GM18508 (cell line): ENCODE results near the gene CUX1.
"Not testable (repeated sequence)": the region's sequence is repeated elsewhere in the genome, so short reads cannot be mapped to it uniquely, and the experiment has no call there.

Source experiments
- ATAC-seq: cut with Tn5 transposase; IDR thresholded peaks from one replicate; pipeline ENCODE4 v1.9.1; 2021; ENCODE audit warnings: moderate number of reproducible peaks; ENCODE audit not compliant: insufficient read depth, unreplicated experiment

CUX1 gene

DNA sequence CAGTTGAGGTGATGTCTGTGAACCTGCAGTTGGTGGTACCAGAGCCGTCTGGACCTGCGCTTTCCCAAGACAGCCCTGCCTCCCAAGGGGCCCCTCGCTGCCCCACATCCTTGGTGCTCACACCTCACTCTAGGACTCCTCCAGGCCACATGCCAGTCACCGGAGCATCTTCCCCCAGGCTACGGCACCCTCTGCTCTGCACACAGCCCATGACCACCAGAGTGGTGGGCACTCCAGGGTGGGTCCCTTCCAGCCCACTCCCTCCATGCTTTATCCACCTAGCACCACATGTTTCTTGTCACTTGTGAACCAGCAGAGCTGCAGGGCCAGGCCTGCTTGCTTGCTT is 285.6 kb downstream of the CUX1 start:
- no peak for ATAC-seq

DNA sequence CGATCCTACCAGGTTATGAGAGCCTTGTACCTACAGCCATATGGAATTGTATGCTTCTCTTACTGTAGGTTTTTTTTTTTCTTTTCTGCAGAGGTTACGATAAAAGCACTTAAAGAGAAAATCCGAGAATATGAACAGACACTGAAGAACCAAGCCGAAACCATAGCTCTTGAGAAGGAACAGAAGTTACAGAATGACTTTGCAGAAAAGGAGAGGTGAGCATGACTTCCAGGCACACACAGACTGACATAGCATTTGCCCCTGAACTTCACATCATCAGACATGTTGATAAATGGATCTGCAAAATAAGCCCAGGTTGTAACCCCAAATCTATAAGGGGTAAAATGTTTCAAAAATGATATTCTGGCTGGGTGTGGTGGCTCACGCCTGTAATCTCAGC is 286.8 kb downstream of the CUX1 start:
- no peak for ATAC-seq

DNA sequence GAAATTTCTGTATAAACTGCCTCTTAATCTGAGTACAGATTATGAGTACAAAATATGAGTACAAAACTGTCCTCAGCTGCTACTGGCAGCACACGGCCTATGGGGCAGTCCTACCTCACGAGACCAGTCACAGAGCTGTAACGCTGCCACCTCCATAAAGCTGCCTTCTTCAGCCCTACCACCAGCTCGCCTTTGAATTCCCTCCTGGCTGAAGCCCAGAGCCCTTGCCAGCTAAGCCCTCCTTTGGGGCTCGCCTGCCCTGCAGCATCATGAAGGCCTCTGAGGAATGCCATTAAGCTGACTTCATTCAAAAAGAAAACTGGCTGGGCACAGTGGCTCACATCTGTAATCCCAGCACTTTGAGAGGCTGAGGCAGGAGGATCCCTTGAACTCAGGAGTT is 289.2 kb downstream of the CUX1 start:
- no peak for ATAC-seq

DNA sequence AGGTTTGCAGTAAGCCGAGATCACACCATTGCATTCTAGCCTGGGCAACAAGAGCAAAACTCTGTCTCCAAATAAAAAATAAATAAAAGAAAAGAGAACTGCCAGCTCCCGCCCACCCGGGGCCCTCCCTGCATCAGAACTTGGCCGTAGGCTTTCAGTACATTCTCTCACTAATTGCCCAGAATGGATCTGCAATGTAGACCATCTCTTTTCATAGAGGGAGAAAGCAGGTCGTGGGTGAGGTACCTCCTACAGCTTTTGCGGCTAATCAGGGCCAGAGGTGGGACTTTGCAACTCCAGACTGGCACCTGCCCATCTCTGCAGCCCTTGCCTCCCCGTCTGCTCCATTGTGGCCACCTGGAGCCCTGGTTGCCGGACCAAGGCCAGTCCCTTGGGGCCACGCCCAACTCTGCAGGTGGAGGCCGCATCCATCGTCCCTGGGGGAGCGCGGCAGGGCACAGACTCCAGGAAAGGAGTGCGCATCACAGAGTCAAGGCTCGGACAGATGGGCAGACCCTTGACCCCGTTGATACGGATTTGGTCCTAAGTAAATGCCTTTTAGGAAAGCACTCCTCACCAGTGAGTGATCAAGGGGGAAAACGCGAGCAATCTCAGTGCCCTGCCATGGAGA is 290.2 kb downstream of the CUX1 start:
- no peak for ATAC-seq

DNA sequence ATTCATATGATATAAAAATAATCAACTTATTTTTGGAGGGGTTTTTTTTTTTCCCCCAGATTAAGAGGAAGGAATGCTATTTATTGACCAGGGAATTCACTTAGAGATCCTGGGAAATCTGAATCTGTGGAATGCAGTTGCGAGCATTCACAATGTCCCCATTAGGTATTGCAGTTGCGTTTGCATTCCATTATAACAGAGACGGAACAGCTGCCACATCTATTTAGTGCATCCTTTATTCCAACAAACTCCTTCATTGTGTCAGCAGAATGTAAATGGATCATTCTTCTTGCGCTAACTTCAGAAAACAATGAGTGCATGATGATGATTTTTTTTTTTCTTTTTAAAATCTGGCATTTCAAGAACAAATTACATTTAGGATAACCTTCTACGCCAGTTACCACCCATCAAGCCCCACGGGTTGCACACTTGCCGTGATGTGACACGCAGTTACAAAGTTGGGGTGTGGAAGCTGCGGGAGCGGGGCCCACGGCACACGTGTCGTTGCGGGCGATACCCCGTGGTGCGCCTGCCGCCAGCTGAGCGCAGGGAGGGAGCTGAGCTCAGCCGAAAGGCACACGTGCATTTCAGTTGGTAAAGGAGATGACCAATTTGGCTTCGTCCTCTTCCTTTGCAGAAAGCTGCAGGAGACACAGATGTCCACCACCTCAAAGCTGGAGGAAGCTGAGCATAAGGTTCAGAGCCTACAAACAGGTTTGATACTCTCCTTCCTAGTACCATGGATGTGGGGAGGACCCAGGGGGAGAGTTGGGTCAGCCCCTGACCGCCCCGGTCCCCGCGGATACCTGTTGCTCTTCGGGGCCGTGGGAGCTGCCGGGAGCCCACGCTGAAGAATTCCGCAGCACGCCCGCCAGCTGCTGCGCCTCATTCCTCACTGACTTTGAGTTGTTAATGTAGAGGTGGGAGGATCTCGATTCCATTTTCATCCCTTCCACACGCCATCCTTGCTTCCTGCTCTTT is 293.9 kb downstream of the CUX1 start:
- ATAC-seq: no peak

DNA sequence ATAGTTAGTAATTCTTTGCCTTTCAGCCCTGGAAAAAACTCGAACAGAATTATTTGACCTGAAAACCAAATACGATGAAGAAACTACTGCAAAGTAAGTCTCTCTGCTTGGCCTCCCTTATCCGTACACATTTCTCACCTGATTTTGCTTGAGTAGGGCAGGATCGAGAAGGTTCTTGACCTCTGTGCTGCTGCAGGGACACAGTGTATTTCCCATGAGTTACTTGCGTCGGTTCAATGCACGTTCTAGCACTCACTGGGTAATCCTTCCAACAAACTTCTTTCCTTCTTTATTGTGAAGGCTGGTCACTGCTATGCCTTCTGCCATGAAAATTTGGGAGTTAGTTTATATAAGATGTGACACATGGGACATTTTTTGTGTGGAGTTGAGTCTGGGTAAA is 297.8 kb downstream of the CUX1 start:
- no peak for ATAC-seq

DNA sequence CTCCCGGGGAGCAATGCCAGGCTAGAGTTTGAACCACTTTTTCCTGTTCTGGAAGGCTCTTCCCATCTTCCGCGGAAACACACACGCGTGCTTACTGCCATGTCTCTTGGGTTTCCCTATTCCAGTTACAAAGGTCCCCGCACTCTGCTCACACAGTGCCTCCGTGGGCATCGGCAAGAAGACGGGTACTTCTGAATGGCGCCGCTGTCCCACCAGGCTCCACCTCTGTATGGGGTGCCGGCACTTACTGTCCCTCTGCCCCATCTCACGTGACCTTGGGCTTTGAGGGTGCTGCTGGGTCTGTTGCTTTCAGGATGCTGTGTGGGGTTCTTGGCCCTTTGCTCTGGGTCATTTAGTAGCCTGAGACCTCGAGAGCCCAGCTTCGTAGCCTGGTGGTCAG is 298.5 kb downstream of the CUX1 start:
- ATAC-seq: no peak

DNA sequence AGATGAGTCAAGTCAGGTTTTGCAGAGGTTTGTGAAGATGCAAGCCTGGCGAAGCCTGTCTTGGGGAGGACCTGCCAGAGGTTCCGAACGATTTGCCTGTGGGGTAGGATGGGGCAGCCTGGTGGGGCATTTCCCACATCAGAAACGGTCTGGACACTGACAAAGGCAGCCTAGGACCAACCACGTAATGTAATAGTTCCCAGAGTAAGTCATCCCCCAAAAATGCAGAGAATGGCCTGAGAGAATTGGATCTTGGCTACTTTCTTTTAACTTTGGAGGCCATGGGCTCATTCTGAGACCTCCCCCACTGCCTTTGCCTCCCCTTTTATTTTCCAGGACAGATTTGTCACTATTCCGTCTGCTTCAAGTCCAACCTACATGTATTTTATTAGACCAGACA is 300.3 kb downstream of the CUX1 start:
- no peak for ATAC-seq

DNA sequence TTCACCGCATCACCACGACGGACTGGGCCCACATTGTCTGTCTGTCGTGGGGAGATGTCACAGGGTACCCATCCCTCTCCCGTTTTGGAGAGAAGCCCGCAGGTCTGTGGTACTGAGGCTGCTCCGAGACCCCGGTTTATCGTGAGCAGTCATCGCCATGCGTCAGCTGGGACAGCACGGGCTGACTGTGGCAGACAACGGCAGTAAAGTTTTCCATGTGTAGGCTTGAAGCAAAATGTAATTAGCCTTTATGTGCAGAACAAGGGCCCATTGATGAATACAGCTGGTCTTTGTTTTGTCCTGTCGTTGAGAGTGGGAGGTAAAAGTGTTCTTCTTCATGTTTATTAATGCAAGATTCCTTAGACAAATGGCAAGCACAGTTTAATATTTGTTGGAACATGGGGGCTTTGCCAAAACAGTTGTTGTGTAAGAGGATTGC is 301.8 kb downstream of the CUX1 start:
- no peak for ATAC-seq

DNA sequence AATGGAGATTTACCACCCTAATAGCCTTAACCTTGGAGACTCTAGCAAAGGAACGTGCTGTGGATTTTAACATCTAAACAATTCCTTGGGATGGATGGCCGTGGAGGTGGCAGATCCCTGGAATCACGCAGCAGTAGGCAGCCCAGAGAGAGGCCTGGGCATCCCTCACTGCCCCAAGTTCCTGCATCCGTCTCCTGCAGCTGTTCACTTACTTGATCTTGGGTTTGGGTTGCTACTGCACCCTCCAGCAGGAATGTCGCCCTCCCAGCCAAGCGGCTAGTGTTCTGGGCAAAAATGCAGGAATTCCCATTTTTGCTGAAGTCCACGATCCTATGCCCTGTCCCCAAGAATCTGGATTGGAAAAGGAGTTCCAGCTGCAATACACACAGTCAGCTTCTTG is 302.5 kb downstream of the CUX1 start:
- no peak for ATAC-seq

DNA sequence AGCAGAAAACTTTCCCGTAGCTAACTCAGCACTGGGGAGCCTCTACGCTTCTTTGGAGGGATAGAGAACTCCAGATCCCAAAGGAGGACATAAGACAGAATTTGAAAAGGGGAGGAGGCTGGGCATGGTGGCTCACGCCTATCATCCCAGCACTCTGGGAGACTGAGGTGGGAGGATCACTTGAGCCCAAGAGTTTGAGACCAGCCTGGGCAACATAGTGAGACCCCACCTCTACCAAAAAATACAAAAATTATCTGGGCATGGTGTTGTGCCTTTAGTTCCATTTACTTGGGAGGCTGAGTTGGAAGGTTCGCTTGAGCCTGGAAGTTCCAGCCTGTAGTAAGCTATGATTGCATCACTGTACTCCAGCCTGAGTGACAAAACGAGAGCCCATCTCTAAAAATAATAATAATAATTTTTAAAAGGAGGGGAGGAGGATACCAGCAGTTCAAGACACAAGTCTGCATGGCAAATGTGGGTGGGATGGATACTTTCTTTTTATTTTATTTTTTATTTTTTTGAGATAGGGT is 303.3 kb downstream of the CUX1 start:
- no peak for ATAC-seq

DNA sequence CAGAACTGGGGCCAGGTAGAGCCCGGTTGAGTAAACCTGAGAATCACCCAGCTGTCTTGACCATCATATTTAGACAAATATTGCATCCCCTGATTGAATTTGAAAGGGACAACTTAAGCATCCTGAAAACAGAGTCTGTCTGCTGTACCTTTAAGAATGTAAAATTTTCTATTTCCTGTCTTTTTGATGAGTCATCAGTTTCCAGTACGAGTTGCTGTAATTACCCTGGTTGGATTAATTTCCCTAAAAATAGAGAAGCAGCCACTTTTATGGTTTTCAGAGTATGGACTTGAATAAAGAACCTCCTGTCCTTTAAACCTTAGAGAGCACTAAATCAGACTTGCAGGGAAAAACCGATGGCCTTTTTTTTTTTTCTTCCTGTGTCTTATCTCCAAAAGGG is 304.6 kb downstream of the CUX1 start:
- no peak for ATAC-seq

DNA sequence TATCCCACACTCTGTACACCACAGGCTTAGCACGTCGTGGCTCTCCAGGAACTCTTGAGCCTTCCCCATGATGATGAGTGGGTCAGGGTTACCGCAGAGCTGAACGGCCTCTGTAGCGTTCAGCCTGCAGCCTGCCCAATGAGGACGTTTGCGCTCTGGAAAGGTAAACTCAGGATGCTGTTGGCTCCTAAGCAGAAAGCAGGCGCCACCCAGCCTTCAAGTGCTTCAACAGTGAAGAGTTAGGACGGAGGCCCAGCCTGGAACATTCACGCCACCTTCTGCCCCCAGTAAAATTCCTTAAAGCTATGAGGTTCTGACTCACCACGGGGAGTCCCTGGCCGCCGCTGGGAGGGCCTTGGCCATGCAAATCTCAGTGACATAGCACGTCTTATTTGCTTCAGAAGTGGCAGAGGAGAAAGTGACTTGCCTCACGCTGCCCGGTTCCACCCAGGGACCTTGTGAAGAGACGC is 307.7 kb downstream of the CUX1 start:
- ATAC-seq: no peak

DNA sequence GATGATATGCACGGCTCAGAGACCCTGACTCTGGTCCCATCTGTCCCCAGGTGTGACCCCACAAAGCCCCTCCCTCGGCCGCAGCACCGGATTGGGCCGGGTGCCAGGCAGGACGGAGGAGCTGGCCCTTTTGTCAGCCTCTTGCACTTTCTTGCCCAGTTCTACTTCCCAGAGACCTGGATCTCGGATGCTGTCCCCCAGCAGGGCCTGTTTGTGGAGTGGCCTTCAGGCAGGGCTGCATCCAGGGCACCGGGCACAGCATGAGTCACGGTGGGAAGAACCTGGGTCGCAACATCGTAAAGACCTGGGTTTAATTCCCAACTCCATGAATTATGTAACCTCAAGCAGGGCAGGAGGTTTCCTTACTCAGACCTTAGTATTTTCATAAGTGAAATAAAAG is 310.9 kb downstream of the CUX1 start:
- ATAC-seq: no peak

DNA sequence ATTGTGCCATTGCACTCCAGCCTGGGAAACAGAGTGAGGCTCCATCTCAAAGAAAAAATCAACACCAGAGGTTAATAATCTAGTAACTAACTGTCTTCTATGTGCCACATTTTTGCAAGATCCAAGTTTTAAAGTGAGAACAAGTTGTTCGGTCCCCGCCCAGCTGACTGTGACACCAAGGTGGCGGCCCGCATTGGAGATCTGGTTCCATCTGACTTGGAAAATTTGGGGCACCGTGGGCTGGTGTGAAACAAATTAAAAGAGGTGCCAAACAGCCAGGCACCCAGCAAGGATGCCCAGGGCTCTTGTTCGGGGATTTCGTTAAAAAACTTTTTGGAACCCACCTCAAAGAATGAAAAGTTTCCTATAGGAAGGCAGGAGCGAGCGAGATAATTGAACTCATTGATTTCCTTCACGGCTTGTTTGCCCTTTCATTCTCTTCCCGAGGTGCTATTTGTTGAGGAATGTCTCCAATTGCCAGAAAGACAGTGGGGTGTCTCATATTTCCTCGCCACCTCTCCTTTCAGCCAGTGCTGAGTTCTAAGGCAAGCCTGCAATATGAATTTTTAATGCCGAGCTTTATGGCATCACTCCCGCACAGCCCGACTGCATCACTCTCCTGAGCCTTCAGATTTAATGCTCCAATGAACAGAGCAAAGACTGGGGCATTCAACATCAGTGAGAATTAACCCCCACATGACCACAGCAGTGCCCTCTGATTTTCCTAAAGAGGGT is 312.4 kb downstream of the CUX1 start:
- ATAC-seq: no peak

DNA sequence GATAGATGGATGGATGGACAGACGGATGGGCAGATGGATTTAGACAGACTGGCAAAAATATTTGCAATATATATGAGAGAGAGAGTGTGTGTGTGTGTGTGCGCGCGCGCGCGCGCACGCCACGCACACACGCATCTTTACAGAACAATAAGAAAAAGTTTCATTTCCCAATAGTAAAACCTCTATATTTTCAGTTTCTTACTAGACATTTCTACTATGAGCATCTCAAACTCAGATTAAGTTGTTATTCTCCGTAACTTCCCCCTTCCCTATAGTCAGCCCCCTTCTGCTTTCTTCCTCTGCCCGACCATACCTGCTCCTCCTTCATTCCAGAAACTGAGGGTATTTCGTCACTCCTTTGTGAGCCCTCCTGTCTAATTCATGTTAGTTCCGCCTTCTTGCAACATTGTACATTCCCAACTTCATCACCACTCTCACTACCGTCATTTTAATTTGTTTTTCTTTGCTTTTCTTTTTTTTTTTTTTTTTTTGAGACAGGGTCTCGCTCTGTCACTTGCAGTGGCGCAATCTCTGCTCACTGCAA is 314.9 kb downstream of the CUX1 start:
- no peak for ATAC-seq

DNA sequence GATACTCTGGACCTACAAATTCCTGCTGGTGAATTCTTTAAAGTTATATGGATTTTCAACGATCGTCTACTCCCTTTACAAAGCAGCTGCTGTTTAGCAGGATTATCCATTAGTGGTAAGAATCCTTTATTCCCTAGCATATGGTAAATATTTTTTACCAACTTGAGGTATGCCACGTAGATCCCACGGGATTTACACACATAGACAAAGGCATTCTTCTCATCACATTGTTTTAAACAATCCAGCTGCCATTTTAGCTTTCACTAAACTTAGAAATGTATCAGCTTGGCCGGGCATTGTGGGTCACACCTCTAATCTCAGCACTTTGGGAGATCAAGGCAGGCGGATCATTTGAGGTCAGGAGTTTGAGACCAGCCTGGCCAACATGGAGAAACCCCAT is 321.2 kb downstream of the CUX1 start:
- no peak for ATAC-seq

DNA sequence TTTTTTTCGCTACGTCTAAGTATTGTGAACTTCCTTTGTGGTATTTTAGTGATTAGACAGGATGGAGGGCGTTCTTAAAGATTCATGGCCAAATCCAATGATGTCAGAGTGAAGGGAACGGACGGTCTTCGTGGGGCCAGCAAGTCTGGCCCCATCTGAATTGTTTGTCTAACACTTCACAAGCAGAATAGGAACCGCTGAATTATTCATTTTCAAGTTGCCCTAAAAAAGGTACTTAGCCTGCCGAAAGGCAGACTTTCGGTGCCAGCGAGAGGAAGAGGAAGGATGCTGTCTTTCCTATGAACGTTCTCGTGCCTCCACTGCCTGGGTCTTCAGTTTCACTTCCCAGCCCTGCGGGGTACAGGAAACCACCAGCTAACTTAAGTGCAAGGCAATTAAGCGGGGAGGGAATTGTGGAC is 323.5 kb downstream of the CUX1 start:
- ATAC-seq: no peak

DNA sequence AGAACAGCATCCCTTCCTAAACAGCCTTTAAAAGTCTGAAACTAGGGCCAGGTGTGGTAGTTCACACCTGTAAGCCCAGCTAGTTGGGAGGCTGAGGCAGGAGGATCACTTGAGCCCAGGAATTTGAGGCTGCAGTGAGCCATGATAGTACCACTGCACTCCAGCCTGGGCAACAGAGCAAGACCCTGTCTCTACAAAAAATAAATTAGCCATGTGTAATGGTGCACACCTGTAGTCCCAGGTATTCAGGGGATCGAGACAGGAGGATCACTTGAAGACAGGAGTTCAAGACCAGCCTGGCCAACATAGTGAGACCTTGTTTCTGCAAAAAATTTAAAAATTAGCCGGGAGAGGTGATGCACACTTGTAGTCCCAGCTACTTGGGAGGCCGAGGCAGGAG is 325.0 kb downstream of the CUX1 start:
- ATAC-seq: not testable (repeated sequence)

DNA sequence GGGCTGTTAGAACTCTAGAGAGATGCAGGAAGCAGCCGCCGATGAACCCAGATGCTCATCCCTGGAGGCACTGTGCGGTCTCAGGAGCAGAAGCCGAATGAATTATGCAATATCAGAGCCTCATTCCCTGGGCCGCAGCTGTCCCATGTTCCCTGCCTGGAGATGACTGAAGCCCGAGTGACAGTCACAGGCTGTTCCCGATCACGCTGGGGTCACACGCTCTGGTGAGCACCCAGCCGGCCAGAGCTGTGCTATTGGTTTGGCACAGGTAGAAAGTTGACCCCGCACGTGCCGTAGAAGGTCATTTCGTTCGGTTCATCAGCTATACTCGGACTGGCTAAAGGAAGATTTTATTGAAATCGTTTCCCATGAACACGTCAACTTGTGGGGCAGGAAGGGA is 328.7 kb downstream of the CUX1 start:
- no peak for ATAC-seq

DNA sequence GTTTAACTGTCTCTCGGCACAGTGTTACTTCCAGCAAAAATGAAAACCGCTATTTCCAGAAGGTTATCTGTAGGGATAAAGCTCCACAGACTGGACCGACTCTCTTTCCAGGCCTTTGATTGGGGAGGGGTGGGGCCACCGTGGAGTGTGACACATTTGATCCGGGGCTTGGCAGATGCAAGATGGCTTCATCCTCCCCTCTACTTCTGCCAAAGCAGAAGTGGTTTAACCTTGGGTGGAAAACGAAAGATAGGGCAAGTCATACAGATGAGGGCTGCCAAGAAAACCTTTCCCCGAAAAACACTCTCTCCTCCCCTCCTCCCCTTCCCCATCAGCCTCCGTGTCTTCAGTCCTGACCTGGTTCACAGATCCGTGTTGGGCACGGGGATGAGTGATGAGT is 329.6 kb downstream of the CUX1 start:
- ATAC-seq: no peak
